HG03196 (cell line): ENCODE measurements around the gene ARPC1B.
"Not testable (repeated sequence)": the region's sequence is repeated elsewhere in the genome, so short reads cannot be mapped to it uniquely, and the experiment has no call there.

Experiments used
- ATAC-seq: cut with Tn5 transposase; IDR thresholded peaks from one replicate; pipeline ENCODE4 v1.9.1; 2021; ENCODE audit not compliant: unreplicated experiment

Gene ARPC1B

DNA sequence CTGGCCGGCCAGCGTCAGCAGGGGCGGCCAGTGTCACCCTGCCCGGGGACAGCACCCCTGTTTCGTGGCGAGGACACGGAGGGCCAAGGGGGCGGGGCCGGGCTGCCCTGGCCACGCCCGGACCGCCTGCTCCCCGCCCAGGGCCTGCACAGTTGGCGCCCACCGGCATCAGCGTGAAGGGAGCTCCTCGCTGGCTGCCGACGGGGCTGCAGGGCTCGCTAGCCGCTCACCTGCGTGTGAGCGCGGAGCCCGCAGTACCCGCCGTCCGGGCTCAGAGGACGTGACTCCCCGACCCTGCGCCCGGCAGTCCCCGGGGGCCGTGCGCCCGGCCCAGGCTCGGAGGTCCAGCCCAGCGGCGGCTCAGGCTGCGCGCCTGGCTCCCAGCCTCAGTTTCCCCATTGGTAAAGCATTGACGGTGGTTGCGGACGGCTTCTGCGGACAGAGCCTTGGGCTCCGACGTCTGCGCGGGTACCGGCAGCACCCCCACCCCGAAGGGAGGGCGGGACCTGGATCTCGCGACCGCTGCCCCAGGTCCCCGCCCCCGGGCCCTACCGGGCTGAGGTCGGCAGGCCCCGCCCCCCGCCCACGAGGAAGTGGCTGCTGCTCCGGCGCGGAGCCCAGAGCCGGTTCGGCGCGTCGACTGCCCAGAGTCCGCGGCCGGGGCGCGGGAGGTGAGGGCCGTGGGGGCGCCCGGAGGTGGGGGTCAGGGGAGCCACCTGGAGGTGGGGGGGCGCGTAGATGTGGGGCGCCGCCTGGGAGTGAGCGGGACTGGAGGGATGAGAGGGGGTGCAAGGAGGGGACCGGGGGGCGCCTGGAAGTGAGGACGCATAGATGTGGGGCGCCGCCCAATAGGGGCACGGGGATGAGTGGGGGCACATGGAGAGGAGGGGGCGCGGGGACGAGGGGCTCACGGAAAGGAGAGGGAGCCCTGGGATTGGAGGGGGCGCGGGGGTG is at the start of gene ARPC1B:
Gene ARPC1B (plus strand): TSS at position 620 of the 954 bp plus-strand sequence. CDS start 10,985 bp downstream, outside the sequence.
- peak; percentile 56 for ATAC-seq

DNA sequence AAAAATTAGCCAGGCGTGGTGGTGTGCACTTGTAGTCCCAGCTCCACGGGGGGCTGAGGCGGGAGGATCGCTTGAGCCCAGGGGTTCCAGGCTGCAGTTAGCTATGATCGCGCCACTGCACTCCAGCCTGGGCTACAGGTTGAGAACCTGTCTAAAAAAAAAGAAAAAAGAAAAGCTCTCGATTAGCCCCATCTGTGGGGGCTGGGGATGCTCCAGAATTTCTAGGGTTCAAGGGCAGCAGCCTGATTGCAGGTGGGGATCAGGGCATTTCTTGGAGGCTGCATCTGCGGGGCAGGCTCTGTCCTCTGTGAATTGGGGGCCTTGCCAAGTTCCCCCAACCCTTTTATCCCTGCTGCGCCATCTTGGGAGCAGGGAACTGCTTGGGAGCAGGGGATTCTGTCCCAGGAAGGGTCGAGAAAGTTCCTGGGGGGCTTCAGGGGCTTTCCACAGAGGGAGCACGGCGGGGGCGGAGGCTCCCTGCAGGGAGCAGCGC is 49.5 kb upstream of the ARPC1B start:
- no peak for ATAC-seq

DNA sequence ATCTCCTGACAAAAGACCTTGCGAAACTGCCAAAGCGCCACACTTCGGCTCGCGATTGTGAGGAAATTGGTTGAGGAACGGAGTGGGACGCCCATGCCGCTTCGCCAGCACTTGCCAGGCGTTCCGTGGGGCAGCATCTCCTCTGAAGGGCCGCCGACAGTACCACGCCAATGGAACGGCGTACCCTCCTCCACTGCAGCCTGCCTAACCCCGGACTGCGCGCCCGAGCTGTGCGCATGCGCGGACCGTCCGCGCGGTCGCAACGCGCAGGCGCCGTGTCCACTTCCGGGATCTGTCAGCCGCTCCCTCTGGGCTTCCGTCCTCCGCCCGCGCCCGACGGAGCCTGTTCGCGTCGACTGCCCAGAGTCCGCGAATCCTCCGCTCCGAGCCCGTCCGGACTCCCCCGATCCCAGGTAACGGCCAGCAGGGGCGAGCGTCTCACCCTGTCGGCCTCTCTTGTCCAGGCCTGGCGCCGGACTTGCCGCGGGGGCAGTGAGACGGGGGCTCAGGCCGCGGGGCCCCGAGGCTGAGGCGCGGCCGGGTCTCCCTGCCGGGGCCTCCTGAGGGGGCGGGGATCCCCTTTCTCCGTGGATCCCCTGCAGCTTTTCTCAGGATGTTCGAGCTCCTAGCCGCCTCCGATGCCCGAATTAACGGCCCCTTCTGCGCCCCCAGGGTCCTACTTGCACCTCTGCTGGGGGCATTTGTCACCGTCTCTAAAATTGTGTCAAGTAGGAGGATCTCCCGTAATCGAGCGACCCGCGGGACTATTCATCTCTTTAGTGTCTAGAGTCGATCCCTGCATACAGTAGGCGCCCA is 48.7 kb upstream of the ARPC1B start, which contains the start of gene ARPC1A:
Gene ARPC1A (plus strand): TSS at position 307 of the 816 bp plus-strand sequence. CDS start 7,456 bp downstream, outside the sequence.
- peak; percentile 83 for ATAC-seq

DNA sequence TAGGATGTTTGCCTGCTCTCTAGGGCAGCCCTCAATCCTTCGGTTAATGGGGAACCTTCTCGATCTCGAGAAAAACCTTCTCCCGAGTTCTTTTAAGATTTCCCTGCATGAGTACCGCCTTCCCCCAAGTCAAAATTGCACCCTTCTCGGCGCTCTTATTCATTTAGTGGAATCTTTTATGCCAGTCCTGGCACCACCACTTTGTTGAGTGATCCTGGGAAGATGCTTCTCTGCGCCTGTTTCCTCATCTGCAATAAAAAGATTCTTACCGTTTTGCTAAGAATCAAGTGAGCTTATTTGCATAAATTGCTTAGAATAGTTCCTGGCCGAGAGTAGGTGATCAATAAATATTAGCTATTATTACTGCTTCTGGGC is 48.1 kb upstream of the ARPC1B start:
- no peak for ATAC-seq

DNA sequence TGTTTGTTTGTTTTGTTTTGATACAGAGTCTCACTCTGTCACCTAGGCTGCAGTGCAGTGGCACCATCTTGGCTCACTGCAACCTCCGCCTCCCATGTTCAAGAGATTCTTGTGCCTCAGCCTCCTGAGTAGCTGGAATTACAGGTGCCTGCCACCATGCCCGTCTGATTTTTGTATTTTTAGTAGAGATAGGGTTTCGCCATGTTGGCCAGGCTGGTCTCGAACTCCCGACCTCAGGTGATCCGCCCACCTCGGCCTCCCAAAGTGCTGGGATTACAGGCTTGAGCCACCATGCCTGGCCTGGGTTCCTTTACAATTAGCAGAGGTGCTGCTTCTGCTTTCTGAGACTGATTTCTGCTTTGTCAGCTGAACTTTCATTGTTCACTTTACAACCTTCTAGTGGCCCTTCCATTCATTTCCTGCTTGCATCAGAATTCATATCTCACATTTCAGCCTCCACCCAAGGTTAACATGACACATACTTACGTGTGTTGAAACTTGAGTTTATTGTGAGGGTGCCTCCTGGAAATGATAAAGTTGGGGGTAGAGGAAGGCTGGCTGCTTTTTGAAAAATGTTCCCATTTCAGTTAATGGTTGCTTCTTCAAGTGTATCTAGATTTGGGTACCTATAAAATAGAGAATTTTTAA is 44.1 kb upstream of the ARPC1B start:
- ATAC-seq = not testable (repeated sequence)

DNA sequence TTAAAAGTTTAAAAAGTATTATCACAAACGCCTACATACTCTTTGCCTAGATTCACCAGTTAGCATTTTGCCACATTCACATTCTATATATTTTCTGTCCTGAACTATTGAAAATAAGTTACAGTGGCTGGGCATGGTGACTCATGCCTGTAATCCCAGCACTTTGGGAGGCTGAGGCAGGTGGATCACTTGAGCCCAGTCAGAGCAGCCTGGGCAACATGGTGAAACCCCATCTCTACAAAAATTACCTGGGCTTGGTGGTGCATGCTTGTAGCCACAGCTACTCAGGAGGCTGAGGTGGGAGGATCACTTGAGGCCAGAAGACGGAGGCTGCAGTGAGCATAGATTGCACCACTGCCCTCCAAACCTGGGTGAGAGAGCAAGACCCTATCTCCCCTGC is 43.5 kb upstream of the ARPC1B start:
- no peak for ATAC-seq

DNA sequence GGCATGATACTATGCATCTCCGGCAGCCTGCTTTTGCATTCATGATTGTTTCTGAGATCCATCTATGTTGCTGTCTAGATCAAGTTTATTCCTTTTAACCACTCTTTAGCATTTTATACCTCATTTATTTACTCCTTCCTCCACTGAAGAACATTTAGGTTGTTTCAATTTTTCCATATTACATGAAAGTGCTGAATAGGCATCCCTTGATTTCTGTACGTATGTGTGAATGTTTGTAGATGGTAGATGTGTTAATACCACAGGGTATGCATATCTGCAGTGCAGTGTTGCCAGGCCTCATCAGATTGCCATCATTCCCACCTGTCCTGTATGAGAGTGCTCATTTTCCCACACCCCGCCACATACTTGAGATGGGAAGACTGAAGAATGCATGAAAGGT is 34.9 kb upstream of the ARPC1B start:
- no peak for ATAC-seq

DNA sequence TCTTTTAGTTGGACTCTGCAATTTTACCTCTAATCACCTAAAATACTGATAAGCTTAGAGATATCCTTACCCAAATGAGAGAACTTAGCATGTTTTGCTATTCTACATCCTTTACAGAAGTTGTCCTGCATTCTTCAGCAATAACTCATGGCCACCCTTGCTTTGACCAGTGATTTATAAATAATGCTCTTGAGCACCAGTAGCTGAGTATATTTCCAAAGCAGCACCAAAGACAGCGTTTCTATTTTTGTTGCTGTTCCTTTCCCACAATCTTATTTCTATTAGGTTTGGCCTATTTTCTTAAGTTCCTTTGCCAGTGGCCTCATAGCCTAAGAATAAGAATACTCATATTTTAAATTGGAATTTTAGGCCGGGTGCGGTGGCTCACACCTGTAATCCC is 33.9 kb upstream of the ARPC1B start:
- ATAC-seq = no peak

DNA sequence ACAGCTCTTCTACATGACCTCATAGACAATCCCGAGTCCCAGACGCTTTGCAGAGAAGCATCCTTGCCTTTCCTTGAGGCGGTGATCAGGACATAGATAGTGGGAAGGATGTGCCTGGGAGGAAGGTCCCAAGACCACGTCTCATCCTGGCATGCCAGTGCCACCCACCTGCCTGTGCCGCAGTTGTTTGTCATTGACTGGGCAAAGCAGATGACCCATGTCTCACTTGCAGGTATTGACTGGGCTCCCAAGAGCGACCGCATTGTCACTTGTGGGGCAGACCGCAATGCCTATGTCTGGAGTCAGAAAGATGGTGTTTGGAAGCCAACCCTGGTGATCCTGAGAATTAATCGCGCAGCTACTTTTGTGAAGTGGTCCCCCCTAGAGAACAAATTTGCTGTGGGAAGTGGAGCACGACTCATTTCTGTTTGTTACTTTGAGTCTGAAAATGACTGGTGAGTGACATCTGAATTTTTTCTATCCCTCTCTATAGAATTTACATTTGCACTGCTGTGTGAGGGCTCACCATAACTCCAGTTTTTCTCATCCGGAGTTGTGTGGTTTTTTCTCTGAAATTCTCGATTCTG is 30.4 kb upstream of the ARPC1B start:
- no peak for ATAC-seq

DNA sequence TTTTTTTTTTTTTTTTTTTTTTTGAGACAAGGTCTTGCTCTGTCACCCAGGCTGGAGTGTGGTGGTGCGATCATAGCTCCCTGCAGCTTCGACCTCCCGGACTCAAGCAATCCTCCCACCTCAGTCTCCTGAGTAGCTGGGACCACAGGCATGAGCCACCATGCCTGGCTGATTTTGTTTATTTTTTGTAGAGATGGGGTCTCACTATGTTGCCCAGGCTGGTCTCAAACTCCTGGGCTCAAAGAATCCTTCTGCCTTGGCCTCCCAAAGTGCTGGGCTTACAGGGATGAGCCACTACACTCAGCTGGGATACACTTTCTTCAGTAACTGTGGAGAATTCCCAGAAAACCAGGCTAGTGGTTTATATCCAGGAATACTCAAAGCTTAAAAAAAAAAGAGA is 23.9 kb upstream of the ARPC1B start:
- ATAC-seq = not testable (repeated sequence)

DNA sequence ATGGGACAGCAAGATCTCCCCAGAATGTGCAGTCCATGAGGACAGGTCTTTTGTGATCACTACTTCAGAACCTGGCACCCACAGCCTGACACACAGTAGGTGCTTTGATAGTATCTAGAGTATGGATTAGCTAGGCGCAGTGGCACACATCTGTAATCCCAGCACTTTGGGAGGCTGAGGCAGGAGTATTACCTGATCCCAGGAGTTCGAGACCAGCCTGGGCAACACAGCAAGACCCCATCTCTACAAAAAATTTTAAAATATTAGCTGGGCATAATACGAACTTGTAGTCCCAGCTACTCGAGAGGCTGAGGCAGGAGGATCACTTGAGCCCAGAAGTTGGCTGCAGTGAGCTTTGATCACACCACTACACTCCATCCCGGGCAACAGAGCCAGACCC is 22.3 kb upstream of the ARPC1B start:
- ATAC-seq = no peak

DNA sequence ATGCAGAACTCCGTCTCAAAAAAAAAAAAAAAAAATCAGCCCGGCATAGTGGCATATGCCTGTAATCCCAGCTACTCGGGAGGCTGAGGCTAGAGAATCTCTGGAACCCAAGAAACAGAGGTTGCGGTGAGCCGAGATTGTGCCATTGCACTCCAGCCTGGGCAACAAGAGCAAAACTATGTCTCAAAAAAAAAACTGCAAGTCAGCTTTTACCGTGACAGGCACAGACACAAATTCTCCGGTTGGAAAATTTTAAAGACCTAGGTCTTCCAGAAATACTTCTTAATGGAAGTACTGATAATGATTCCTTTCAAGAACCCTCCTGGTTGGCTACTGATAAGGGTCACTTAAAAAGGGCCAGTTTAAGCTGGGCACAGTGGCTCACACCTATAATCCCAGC is 19.4 kb upstream of the ARPC1B start:
- ATAC-seq = no peak

DNA sequence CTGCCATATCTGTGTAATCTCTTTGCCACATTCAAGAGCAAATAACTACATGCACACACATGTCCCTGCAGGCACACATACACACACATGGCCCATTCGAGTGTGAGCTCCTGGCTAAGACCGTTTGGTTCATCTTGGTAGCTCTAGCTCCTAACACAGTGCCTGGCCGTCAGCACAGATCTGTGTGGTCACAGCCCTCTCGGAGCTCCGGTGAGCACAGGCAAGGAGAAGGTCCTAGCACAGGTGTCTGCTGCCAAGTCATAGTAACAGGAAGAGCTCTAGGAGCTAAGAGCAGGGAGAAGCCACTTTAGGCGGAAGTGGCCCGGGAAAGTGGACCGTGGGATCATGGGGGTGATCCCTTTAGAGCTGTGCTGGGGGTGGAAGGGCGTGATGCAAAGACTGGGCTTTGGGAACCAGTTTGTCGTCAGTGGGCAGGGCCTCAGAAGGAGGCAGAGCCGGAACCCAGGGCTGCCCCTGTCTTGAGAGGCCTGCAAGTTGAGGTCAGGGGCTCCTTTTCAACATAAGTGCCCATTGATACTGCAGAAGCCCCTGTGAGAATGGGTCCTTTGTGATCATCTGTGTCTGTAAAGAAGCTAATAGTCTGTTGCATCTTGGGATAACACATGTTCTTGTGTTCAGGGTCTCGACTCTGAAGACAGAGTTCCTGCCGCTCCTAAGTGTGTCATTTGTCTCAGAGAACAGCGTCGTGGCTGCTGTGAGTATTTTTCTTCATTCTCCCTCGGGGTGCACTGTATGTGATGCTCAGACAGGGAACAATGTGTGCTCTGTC is 16.6 kb upstream of the ARPC1B start:
- no peak for ATAC-seq

DNA sequence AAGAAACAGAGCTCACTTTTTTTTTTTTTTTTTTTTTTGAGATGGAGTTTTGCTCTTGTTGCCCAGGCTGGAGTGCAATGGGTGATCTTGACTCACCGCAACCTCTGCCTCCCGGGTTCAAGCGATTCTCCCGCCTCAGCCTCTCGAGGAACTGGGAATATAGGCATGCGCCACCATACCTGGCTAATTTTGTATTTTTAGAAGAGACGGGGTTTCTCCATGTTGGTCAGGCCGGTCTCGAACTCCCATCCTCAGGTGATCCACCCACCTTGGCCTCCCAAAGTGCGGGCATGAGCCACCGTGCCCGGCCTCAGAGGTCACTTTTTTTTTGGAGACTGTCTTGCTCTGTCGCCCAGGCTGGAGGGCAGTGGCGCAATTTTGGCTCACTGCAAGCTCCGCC is 16.0 kb upstream of the ARPC1B start:
- ATAC-seq = not testable (repeated sequence)

DNA sequence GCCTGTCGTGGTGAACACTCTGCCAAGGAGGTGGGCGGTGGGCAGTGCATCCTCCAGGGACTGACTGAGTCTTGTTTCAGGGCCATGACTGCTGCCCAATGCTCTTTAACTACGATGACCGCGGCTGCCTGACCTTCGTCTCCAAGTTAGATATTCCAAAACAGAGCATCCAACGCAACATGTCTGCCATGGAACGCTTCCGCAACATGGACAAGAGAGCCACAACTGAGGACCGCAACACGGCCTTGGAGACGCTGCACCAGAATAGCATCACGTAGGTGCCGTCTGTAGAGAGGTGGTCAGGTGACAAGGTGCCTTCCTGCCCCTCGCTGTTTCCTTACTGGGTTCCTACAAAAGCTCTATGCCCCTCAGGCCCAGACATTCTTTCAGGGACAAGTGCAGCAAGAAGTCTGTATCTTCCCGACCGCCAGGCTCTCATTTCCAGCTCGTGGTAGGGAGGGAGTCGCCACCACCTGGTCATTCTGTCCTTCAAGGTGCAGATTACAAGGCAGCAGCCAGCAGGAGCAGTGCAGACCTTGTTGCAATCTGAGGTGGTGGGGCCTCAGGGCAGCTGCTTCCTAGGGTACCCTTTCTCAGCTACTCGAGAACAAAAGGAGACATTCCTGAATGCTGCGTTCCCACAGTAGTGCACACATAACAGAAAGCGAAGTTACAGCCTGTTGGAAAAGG is 14.9 kb upstream of the ARPC1B start:
- no peak for ATAC-seq

DNA sequence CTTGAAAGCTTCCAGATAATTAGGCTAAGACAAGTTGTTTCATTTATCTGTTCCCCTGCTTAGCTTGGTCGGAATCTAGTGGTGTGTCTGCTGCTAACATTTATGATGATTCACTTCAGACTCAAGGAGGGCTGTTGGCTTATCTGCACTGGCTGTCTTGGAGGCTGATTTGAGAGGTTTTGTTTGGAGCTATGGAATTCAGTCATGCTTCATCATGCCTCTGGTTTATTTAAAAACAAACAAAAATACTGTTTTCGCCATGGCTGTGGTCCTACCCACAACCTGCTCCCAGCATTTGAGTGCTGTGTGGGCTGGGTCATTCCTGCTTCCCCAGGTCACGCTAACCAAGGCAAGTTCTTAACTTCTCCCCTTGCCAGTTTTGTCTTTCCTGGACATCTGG is 11.7 kb upstream of the ARPC1B start:
- ATAC-seq = no peak

DNA sequence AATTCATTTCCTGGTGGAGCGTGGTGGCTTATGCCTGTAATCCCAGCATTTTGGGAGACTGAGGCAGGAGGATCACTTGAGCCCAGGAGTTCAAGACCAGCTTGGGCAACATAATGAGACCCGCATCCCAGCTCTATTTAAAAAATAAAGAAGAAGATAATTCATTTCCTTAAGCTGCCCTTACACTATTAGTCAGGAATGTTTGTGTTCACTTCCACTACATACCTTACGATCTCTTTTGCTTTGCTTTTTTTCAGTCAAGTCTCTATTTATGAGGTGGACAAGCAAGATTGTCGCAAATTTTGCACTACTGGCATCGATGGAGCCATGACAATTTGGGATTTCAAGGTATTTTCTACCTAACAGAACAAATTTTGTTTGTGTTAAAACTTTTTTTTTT is 11.2 kb upstream of the ARPC1B start:
- ATAC-seq = no peak

DNA sequence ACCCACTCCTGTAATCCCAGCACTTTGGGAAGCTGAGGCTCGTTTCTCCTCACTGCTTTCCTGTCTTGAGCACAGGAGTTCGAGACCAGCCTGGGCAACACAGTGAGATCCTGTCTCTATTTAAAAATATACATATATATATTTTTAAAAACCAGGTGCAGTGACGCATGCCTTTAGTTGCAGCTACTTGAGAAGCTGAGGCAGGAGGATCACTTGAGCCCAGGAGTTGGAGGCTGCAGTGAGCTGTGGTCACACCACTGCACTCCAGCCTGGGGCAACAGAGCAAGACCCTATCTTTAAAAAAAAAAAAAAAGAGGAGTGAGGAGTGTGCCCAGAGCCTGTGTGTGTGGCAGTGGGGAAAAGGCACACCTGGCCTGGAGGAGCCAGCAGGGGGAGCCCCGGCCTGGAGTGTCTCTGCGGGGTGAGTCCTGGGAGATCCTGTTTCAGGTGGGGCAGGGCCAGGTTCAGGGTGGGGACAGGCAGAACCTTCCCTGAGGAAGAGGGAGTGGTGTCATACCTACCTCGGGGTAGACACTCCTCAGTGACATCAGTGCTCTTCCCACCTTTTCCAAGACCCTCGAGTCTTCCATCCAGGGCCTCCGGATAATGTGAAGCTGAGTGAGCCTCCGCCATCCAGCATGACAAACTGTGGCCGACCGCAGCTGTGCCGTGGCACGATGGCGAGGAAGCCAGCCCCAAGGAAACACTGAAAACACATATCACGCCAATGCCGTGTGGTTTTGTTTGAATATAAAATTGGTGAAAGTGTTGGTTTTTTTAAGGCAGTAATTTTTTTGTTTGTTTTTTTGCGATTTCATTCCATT is 9.0 kb upstream of the ARPC1B start:
- ATAC-seq = no peak

DNA sequence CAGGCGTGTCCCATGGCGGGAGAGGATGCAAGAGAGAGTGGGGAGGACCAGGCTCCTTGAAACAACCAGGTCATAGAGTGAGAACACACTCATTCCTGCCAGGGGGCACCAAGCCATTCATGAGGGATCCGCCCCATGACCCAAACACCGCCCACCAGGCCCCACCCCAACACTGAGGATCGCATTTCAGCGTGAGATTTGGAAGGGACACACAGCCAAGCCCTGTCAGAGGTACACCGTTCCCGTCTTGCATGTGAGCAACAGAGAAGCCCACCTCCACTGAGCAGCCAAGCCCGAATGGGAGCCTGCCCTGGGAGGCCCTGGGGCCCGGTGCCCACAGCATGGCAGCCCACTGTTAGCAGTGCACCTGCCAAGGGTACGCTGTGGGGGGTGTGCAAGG is 7.9 kb upstream of the ARPC1B start:
- ATAC-seq = no peak
